ENCODE results near the gene CACNB2. TPM values are rescaled to one million over a fixed set of nuclear protein-coding genes. Genes with fewer than 3 reads are reported as not detected.

Gene CACNB2
- total and polyA plus RNA-seq, 2 of the 13 experiments (the other 11 are each of a cell fraction or from before 2014, with no cell fraction given): not detected

DNA sequence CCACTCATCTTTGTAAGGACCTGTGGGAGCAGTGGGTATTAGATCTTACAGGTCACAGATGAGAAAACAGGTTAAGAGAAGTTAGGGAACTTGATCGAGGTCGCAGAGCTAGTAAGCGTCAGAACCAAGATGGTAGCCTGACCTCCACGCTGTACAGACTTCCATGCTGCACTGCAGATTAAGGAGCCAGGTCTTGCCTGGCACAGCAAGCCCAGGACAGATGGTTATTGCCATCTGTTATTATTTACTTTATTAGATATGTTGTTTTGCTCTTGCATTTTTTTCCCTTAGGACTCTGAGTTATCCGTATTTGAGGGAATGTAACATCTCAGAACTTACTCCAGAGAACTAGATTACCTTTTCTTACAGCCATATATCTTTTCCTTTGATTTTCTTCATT is 363.9 kb downstream of the CACNB2 start:
- no peaks in the 10 kb centered on the region for H3K4me1 ChIP-seq (ENCODE audit: insufficient read depth, low read length)
- WGBS (ENCODE audit: low lambda C conversion rate): 83% methylated on average over 5 of the region's 5 CpGs
- POLR2A ChIA-PET: no interaction called here

DNA sequence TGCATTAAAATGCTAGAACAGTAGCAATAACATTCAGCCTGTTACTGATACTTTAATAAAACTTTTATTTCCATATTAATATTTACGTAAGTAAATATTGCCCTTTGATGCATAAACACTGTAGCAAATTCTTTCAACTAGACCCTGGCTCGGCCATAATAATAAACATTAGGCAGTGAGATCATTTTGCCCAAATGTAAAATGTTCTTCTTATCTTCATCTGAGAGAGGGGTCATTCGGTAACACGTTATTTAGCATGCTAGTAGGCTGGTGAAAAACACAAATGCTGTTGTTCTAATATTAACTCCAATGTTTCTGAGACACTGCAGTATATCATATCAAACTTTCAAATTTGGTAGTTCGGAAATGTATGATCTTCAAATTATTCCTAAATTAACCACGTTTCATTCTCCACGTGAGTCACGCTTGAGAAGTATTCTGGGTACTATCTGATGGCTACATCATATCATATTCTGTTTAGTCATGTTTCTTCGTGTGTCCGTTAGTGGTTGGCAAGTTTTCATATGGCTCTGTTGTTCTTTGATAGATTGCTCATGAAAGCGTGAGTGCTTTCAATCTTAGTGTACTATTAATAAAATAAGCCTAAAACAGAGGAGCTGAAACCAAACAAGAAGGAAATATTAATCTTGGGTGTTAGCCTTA is 365.4 kb downstream of the CACNB2 start:
- ATAC-seq (no peak), FAIRE-seq (no peak), DNase-seq (ENCODE audit: low spot score) (no peak)
- ChIA-PET CTCF (ENCODE audit: low intra/inter-chr PET ratio, low total read pairs) (no interaction called here), POLR2A (no interaction called here)
- WGBS (ENCODE audit: low lambda C conversion rate): 38% methylated on average over 11 of the region's 11 CpGs
- no peaks in the 10 kb centered on the region for H3K9me3 ChIP-seq (ENCODE audit: low read length)
- no TSS peak for BruUV-seq (replicated peaks)
- no peaks in the 10 kb centered on the region; a peak in 1 of 5 replicates for H3K27me3 ChIP-seq (ENCODE audit: control insufficient read depth in 1 of 2, insufficient read depth in 2 of 2, low read length in 2 of 2)
- no peaks in the 10 kb centered on the region for H4K20me1 ChIP-seq (ENCODE audit: insufficient read depth, low read length)
- no peak overlapping the region for H3K9ac ChIP-seq (ENCODE audit: insufficient read depth, low read depth, low read length)
- H3K27ac ChIP-seq (ENCODE audit: extremely low read length, insufficient read depth, low read length): no peak overlapping the region
- no peaks in the 10 kb centered on the region for H3K4me1 ChIP-seq (ENCODE audit: insufficient read depth, low read length)
- intact Hi-C loops (cut with micrococcal nuclease; ENCODE audit: unreplicated experiment): no loop called here
- no peaks in the 10 kb centered on the region for H3K79me2 ChIP-seq (ENCODE audit: insufficient read depth, low read length)
- H3K4me3 ChIP-seq (replicated peaks in 1 of 3; ENCODE audit: insufficient read depth in 1 of 3, low read depth in 2 of 3, low read length in 3 of 3): no peak overlapping the region
- H2AFZ ChIP-seq (ENCODE audit: low read length): no peak overlapping the region
- no peaks in the 10 kb centered on the region for H3K36me3 ChIP-seq (replicated peaks in 1 of 2; ENCODE audit: control insufficient read depth in 1 of 2, insufficient read depth in 2 of 2, low read length in 2 of 2)
- H3K4me2 ChIP-seq (ENCODE audit: low read depth, low read length): no peak overlapping the region
- in situ Hi-C loops (cut with HindIII; ENCODE audit: extremely low pct_ligation_motif_present, low pct_unique_long_range_greater_than_20kb): no loop called here
- TF ChIP-seq, protein P1, sequence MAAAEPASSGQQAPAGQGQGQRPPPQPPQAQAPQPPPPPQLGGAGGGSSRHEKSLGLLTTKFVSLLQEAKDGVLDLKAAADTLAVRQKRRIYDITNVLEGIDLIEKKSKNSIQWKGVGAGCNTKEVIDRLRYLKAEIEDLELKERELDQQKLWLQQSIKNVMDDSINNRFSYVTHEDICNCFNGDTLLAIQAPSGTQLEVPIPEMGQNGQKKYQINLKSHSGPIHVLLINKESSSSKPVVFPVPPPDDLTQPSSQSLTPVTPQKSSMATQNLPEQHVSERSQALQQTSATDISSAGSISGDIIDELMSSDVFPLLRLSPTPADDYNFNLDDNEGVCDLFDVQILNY (CRISPR knock-in tag; conservative IDR thresholded peaks at IDR 0.05): no peak
- TF ChIP-seq REL (CRISPR knock-in tag; conservative IDR thresholded peaks at IDR 0.05) (no peak), ZNF253 (CRISPR knock-in tag; IDR thresholded peaks at IDR 0.05; ENCODE audit: borderline replicate concordance) (no peak), PRPF4 (IDR thresholded peaks at IDR 0.05; ENCODE audit: low read depth, low read length, poor library complexity, severe bottlenecking) (no peak), ZNF891 (CRISPR knock-in tag; IDR thresholded peaks at IDR 0.05) (no peak), SAFB2 (CRISPR knock-in tag; IDR thresholded peaks at IDR 0.05; ENCODE audit: borderline replicate concordance, low read depth) (no peak), NCOA1 (CRISPR knock-in tag; IDR thresholded peaks at IDR 0.05) (no peak)
- TF ChIP-seq, protein P2, sequence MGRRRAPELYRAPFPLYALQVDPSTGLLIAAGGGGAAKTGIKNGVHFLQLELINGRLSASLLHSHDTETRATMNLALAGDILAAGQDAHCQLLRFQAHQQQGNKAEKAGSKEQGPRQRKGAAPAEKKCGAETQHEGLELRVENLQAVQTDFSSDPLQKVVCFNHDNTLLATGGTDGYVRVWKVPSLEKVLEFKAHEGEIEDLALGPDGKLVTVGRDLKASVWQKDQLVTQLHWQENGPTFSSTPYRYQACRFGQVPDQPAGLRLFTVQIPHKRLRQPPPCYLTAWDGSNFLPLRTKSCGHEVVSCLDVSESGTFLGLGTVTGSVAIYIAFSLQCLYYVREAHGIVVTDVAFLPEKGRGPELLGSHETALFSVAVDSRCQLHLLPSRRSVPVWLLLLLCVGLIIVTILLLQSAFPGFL (CRISPR knock-in tag; IDR thresholded peaks at IDR 0.05): no peak

More for the DNA sequence above, 363.9 kb downstream of the CACNB2 start:
- no peak overlapping the region for H2AFZ ChIP-seq (ENCODE audit: low read length)
- H3K27ac ChIP-seq (ENCODE audit: extremely low read length, insufficient read depth, low read length): no peak overlapping the region
- H3K4me3 ChIP-seq (replicated peaks in 1 of 3; ENCODE audit: insufficient read depth in 1 of 3, low read depth in 2 of 3, low read length in 3 of 3): no peak overlapping the region
- in situ Hi-C loops (cut with HindIII; ENCODE audit: extremely low pct_ligation_motif_present, low pct_unique_long_range_greater_than_20kb): no loop called here
- H3K79me2 ChIP-seq (ENCODE audit: insufficient read depth, low read length): no peaks in the 10 kb centered on the region
- CTCF ChIA-PET (ENCODE audit: low intra/inter-chr PET ratio, low total read pairs): no interaction called here
- no peak for TF ChIP-seq ONECUT2 (CRISPR knock-in tag; IDR thresholded peaks at IDR 0.05)
- no peak for TF ChIP-seq ZNF761 (CRISPR knock-in tag; conservative IDR thresholded peaks at IDR 0.05)
- TF ChIP-seq SAP130 (CRISPR knock-in tag; IDR thresholded peaks at IDR 0.05; ENCODE audit: low read depth): no peak
- no peak for TF ChIP-seq ZNF326 (CRISPR knock-in tag; IDR thresholded peaks at IDR 0.05; ENCODE audit: borderline replicate concordance)
- no peak for TF ChIP-seq SP5 (CRISPR knock-in tag; IDR thresholded peaks at IDR 0.05; ENCODE audit: borderline replicate concordance, low read depth)
- TF ChIP-seq NFYC (CRISPR knock-in tag; IDR thresholded peaks at IDR 0.05): no peak
- TF ChIP-seq HNRNPH1 (optimal IDR thresholded peaks at IDR 0.05; ENCODE audit: low read depth, low read length): no peak
- TF ChIP-seq, protein P3, sequence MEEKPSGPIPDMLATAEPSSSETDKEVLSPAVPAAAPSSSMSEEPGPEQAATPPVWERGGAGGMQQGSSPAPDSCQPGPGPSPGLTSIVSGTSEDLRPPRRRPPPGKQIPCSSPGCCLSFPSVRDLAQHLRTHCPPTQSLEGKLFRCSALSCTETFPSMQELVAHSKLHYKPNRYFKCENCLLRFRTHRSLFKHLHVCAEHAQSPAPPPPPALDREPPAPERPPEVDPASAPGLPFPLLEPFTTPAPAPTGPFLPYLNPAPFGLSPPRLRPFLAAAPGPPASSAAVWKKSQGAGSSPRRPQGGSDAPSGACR (CRISPR knock-in tag; IDR thresholded peaks at IDR 0.05): no peak
- H3K9ac ChIP-seq (ENCODE audit: insufficient read depth, low read depth, low read length): no peak overlapping the region
- H3K27me3 ChIP-seq (ENCODE audit: control insufficient read depth in 1 of 2, insufficient read depth in 2 of 2, low read length in 2 of 2): peaks cover 0 to 5% of the 10 kb centered on the region in 2 experiments; a peak in 4 of 5 replicates
- no TSS peak for BruUV-seq (replicated peaks)
- H4K20me1 ChIP-seq (ENCODE audit: insufficient read depth, low read length): no peaks in the 10 kb centered on the region
- no peak overlapping the region for H3K4me2 ChIP-seq (ENCODE audit: low read depth, low read length)
- no peak for ATAC-seq
- H3K36me3 ChIP-seq (replicated peaks in 1 of 2; ENCODE audit: control insufficient read depth in 1 of 2, insufficient read depth in 2 of 2, low read length in 2 of 2): no peaks in the 10 kb centered on the region
- no peak for FAIRE-seq
- no peaks in the 10 kb centered on the region for H3K9me3 ChIP-seq (ENCODE audit: low read length)
- intact Hi-C loops (cut with micrococcal nuclease; ENCODE audit: unreplicated experiment): no loop called here
- DNase-seq (ENCODE audit: low spot score): no peak
